Measurements from ENCODE around the gene GAB2.
"Not testable (repeated sequence)": the region's sequence is repeated elsewhere in the genome, so short reads cannot be mapped to it uniquely, and the experiment has no call there.

Gene GAB2

GRCh38 chr11:78357425-78357824 is 60.2 kb downstream of the GAB2 start:
- not testable (repeated sequence) for DNase-seq; H3K4me3 ChIP-seq (ENCODE audit: insufficient read depth, low read depth, low read length, poor library complexity, severe bottlenecking); H3K27me3 ChIP-seq (replicated peaks; ENCODE audit: control insufficient read depth, insufficient read depth, low read length, poor library complexity, severe bottlenecking); H3K4me1 ChIP-seq (ENCODE audit: control insufficient read depth, insufficient read depth, low read length, poor library complexity, severe bottlenecking); H3K27ac ChIP-seq (ENCODE audit: insufficient read depth, low read length, poor library complexity, severe bottlenecking); H3K9me3 ChIP-seq (ENCODE audit: control insufficient read depth, low read length); H3K36me3 ChIP-seq (ENCODE audit: control insufficient read depth, insufficient read depth, low read length)

GRCh38 chr11:78355742-78356141 is 61.9 kb downstream of the GAB2 start:
- not testable (repeated sequence) for H3K4me1 ChIP-seq (ENCODE audit: control insufficient read depth, insufficient read depth, low read length, poor library complexity, severe bottlenecking); H3K36me3 ChIP-seq (ENCODE audit: control insufficient read depth, insufficient read depth, low read length); H3K4me3 ChIP-seq (ENCODE audit: insufficient read depth, low read depth, low read length, poor library complexity, severe bottlenecking); DNase-seq; H3K27me3 ChIP-seq (replicated peaks; ENCODE audit: control insufficient read depth, insufficient read depth, low read length, poor library complexity, severe bottlenecking); H3K27ac ChIP-seq (ENCODE audit: insufficient read depth, low read length, poor library complexity, severe bottlenecking); H3K9me3 ChIP-seq (ENCODE audit: control insufficient read depth, low read length)

- no peaks in the 10 kb centered on the region for H3K36me3 ChIP-seq (ENCODE audit: control insufficient read depth, insufficient read depth, low read length)
- H3K4me1 ChIP-seq (ENCODE audit: control insufficient read depth, insufficient read depth, low read length, poor library complexity, severe bottlenecking): no peaks in the 10 kb centered on the region
- no peaks in the 10 kb centered on the region for H3K9me3 ChIP-seq (ENCODE audit: control insufficient read depth, low read length)
- no peaks in the 10 kb centered on the region for H3K27me3 ChIP-seq (replicated peaks; ENCODE audit: control insufficient read depth, insufficient read depth, low read length, poor library complexity, severe bottlenecking)
- no peak overlapping the region for H3K4me3 ChIP-seq (ENCODE audit: insufficient read depth, low read depth, low read length, poor library complexity, severe bottlenecking)
- no peak for DNase-seq
- H3K27ac ChIP-seq (ENCODE audit: insufficient read depth, low read length, poor library complexity, severe bottlenecking): no peak overlapping the region
Observed at GRCh38 chr11:78355309-78355705, 62.3 kb downstream of the GAB2 start.

GRCh38 chr11:78354408-78355308 is 63.0 kb downstream of the GAB2 start:
- H3K4me3 ChIP-seq (ENCODE audit: insufficient read depth, low read depth, low read length, poor library complexity, severe bottlenecking): no peak overlapping the region
- DNase-seq: no peak
- H3K36me3 ChIP-seq (ENCODE audit: control insufficient read depth, insufficient read depth, low read length): no peaks in the 10 kb centered on the region
- no peaks in the 10 kb centered on the region for H3K4me1 ChIP-seq (ENCODE audit: control insufficient read depth, insufficient read depth, low read length, poor library complexity, severe bottlenecking)
- no peaks in the 10 kb centered on the region for H3K9me3 ChIP-seq (ENCODE audit: control insufficient read depth, low read length)
- no peak overlapping the region for H3K27ac ChIP-seq (ENCODE audit: insufficient read depth, low read length, poor library complexity, severe bottlenecking)
- no peaks in the 10 kb centered on the region for H3K27me3 ChIP-seq (replicated peaks; ENCODE audit: control insufficient read depth, insufficient read depth, low read length, poor library complexity, severe bottlenecking)

- H3K4me1 ChIP-seq (ENCODE audit: control insufficient read depth, insufficient read depth, low read length, poor library complexity, severe bottlenecking): no peaks in the 10 kb centered on the region
- H3K27ac ChIP-seq (ENCODE audit: insufficient read depth, low read length, poor library complexity, severe bottlenecking): no peak overlapping the region
- no peak for DNase-seq
Observed at GRCh38 chr11:78351979-78352841, 65.4 kb downstream of the GAB2 start.

GRCh38 chr11:78351193-78351592 is 66.4 kb downstream of the GAB2 start:
- no peak for DNase-seq
- Histone ChIP-seq H3K4me3 (ENCODE audit: insufficient read depth, low read depth, low read length, poor library complexity, severe bottlenecking) (no peak overlapping the region), H3K9me3 (ENCODE audit: control insufficient read depth, low read length) (no peaks in the 10 kb centered on the region), H3K36me3 (ENCODE audit: control insufficient read depth, insufficient read depth, low read length) (no peaks in the 10 kb centered on the region), H3K4me1 (ENCODE audit: control insufficient read depth, insufficient read depth, low read length, poor library complexity, severe bottlenecking) (no peaks in the 10 kb centered on the region), H3K27me3 (replicated peaks; ENCODE audit: control insufficient read depth, insufficient read depth, low read length, poor library complexity, severe bottlenecking) (no peaks in the 10 kb centered on the region), H3K27ac (ENCODE audit: insufficient read depth, low read length, poor library complexity, severe bottlenecking) (no peak overlapping the region)

More at GRCh38 chr11:78351979-78352841, 65.4 kb downstream of the GAB2 start:
- H3K27me3 ChIP-seq (replicated peaks; ENCODE audit: control insufficient read depth, insufficient read depth, low read length, poor library complexity, severe bottlenecking): no peaks in the 10 kb centered on the region
- H3K9me3 ChIP-seq (ENCODE audit: control insufficient read depth, low read length): no peaks in the 10 kb centered on the region
- H3K36me3 ChIP-seq (ENCODE audit: control insufficient read depth, insufficient read depth, low read length): no peaks in the 10 kb centered on the region
- no peak overlapping the region for H3K4me3 ChIP-seq (ENCODE audit: insufficient read depth, low read depth, low read length, poor library complexity, severe bottlenecking)

- no peak overlapping the region for H3K27ac ChIP-seq (ENCODE audit: insufficient read depth, low read length, poor library complexity, severe bottlenecking)
- H3K27me3 ChIP-seq (replicated peaks; ENCODE audit: control insufficient read depth, insufficient read depth, low read length, poor library complexity, severe bottlenecking): no peaks in the 10 kb centered on the region
- no peaks in the 10 kb centered on the region for H3K4me1 ChIP-seq (ENCODE audit: control insufficient read depth, insufficient read depth, low read length, poor library complexity, severe bottlenecking)
- H3K36me3 ChIP-seq (ENCODE audit: control insufficient read depth, insufficient read depth, low read length): no peaks in the 10 kb centered on the region
- no peaks in the 10 kb centered on the region for H3K9me3 ChIP-seq (ENCODE audit: control insufficient read depth, low read length)
- DNase-seq: no peak
- no peak overlapping the region for H3K4me3 ChIP-seq (ENCODE audit: insufficient read depth, low read depth, low read length, poor library complexity, severe bottlenecking)
Observed at GRCh38 chr11:78350646-78351165, 66.9 kb downstream of the GAB2 start.

GRCh38 chr11:78350091-78350645 is 67.5 kb downstream of the GAB2 start:
- DNase-seq: no peak
- no peak overlapping the region for H3K27ac ChIP-seq (ENCODE audit: insufficient read depth, low read length, poor library complexity, severe bottlenecking)
- H3K4me3 ChIP-seq (ENCODE audit: insufficient read depth, low read depth, low read length, poor library complexity, severe bottlenecking): no peak overlapping the region
- no peaks in the 10 kb centered on the region for H3K36me3 ChIP-seq (ENCODE audit: control insufficient read depth, insufficient read depth, low read length)
- H3K4me1 ChIP-seq (ENCODE audit: control insufficient read depth, insufficient read depth, low read length, poor library complexity, severe bottlenecking): no peaks in the 10 kb centered on the region
- no peaks in the 10 kb centered on the region for H3K9me3 ChIP-seq (ENCODE audit: control insufficient read depth, low read length)
- H3K27me3 ChIP-seq (replicated peaks; ENCODE audit: control insufficient read depth, insufficient read depth, low read length, poor library complexity, severe bottlenecking): no peaks in the 10 kb centered on the region

GRCh38 chr11:78349624-78350023 is 68.0 kb downstream of the GAB2 start:
- H3K36me3 ChIP-seq (ENCODE audit: control insufficient read depth, insufficient read depth, low read length): no peaks in the 10 kb centered on the region
- no peaks in the 10 kb centered on the region for H3K4me1 ChIP-seq (ENCODE audit: control insufficient read depth, insufficient read depth, low read length, poor library complexity, severe bottlenecking)
- H3K4me3 ChIP-seq (ENCODE audit: insufficient read depth, low read depth, low read length, poor library complexity, severe bottlenecking): no peak overlapping the region
- no peaks in the 10 kb centered on the region for H3K27me3 ChIP-seq (replicated peaks; ENCODE audit: control insufficient read depth, insufficient read depth, low read length, poor library complexity, severe bottlenecking)
- no peak overlapping the region for H3K27ac ChIP-seq (ENCODE audit: insufficient read depth, low read length, poor library complexity, severe bottlenecking)
- no peak for DNase-seq
- H3K9me3 ChIP-seq (ENCODE audit: control insufficient read depth, low read length): no peaks in the 10 kb centered on the region
